SK-N-SH treated with all-trans-retinoic acid at 6 μM for 48 hours (cell line): ENCODE data around the gene PRUNE2.

Source experiments
- ATAC-seq: fragments of 200-7000 bp; cut with Tn5 transposase; 3 replicates; pipeline ENCODE4 v1.9.1; 2020; ENCODE audit warnings: mild to moderate bottlenecking, moderate library complexity
- ARNTL ChIP-seq: fragments of 450-650 bp; formaldehyde crosslinking; IDR thresholded peaks from 2 replicates; pipeline ENCODE4 v1.5.0; 2020; ENCODE audit warnings: low read depth, mild to moderate bottlenecking, moderate library complexity, borderline replicate concordance
- BACH2 ChIP-seq: fragments of 250-450 bp; sonication (Bioruptor Pico); IDR thresholded peaks from 2 replicates; pipeline ENCODE4 v1.9.0; 2021; ENCODE audit warnings: mild to moderate bottlenecking, borderline replicate concordance
- ESRRG ChIP-seq: fragments of 250-450 bp; sonication (Bioruptor Pico); IDR thresholded peaks from 2 replicates; pipeline ENCODE4 v1.6.1; 2021; ENCODE audit warnings: mild to moderate bottlenecking
- GLIS3 ChIP-seq: fragments of 250-450 bp; sonication (Bioruptor Pico); IDR thresholded peaks from 2 replicates; pipeline ENCODE4 v1.5.0; 2020; ENCODE audit warnings: mild to moderate bottlenecking, moderate library complexity
- ISL1 ChIP-seq: fragments of 250-450 bp; sonication (Bioruptor Pico); IDR thresholded peaks from 2 replicates; pipeline ENCODE4 v2.1.2; 2022; ENCODE audit warnings: mild to moderate bottlenecking, moderate library complexity
- OSR1 ChIP-seq: fragments of 250-450 bp; sonication (Bioruptor Pico); IDR thresholded peaks from 2 replicates; pipeline ENCODE4 v1.8.0; 2022; ENCODE audit warnings: moderate library complexity, mild to moderate bottlenecking, inconsistent platforms
- PPARA ChIP-seq: fragments of 250-450 bp; sonication (Bioruptor Pico); IDR thresholded peaks from 2 replicates; pipeline ENCODE4 v1.5.0; 2020; ENCODE audit warnings: mild to moderate bottlenecking, borderline replicate concordance
- SNAI2 ChIP-seq: fragments of 250-450 bp; sonication (Bioruptor Pico); IDR thresholded peaks from 2 replicates; pipeline ENCODE4 v1.5.0; 2020; ENCODE audit warnings: mild to moderate bottlenecking, moderate library complexity
- TCF4 ChIP-seq: fragments of 250-450 bp; sonication (Bioruptor Pico); IDR thresholded peaks from 2 replicates; pipeline ENCODE4 v1.8.0; 2021; ENCODE audit warnings: mild to moderate bottlenecking, moderate library complexity, borderline replicate concordance
- TOX ChIP-seq: fragments of 250-450 bp; sonication (Bioruptor Pico); IDR thresholded peaks from 2 replicates; pipeline ENCODE4 v1.8.0; 2021; ENCODE audit warnings: mild to moderate bottlenecking, moderate library complexity, borderline replicate concordance
- ZC3H10 ChIP-seq: fragments of 250-450 bp; sonication (Bioruptor Pico); IDR thresholded peaks from 2 replicates; pipeline ENCODE4 v1.5.1; 2021; ENCODE audit warnings: mild to moderate bottlenecking, moderate library complexity
- ZFP3 ChIP-seq: fragments of 250-450 bp; sonication (Bioruptor Pico); IDR thresholded peaks from 2 replicates; pipeline ENCODE4 v1.5.0; 2020; ENCODE audit warnings: mild to moderate bottlenecking, moderate library complexity
- ZFP30 ChIP-seq: fragments of 450-650 bp; formaldehyde crosslinking; IDR thresholded peaks from 2 replicates; pipeline ENCODE4 v1.5.0; 2022; ENCODE audit warnings: mild to moderate bottlenecking, moderate library complexity
- ZNF565 ChIP-seq: fragments of 450-650 bp; formaldehyde crosslinking; conservative IDR thresholded peaks from 2 replicates; pipeline ENCODE4 v1.5.0; 2020; ENCODE audit warnings: low read depth, mild to moderate bottlenecking, moderate library complexity
- ZNF70 ChIP-seq: fragments of 450-650 bp; formaldehyde crosslinking; IDR thresholded peaks from 2 replicates; pipeline ENCODE4 v1.5.0; 2020; ENCODE audit warnings: mild to moderate bottlenecking, moderate library complexity
- ZNF8 ChIP-seq: fragments of 450-650 bp; formaldehyde crosslinking; IDR thresholded peaks from 2 replicates; pipeline ENCODE4 v1.5.0; 2020; ENCODE audit warnings: mild to moderate bottlenecking, moderate library complexity
- TF ChIP-seq, protein P1 (sequence below): fragments of 250-450 bp; sonication (Bioruptor Pico); IDR thresholded peaks from 2 replicates; pipeline ENCODE4 v1.5.1; 2021; ENCODE audit warnings: mild to moderate bottlenecking, moderate library complexity
- TF ChIP-seq, protein P2 (sequence below): fragments of 250-450 bp; sonication (Bioruptor Pico); IDR thresholded peaks from 2 replicates; pipeline ENCODE4 v1.5.0; 2020; ENCODE audit warnings: mild to moderate bottlenecking, moderate library complexity
- TF ChIP-seq, protein P3 (sequence below): fragments of 250-450 bp; sonication (Bioruptor Pico); IDR thresholded peaks from 2 replicates; pipeline ENCODE4 v1.8.0; 2021; ENCODE audit warnings: low read depth, mild to moderate bottlenecking, moderate library complexity, borderline replicate concordance
- TF ChIP-seq, protein P4 (sequence below): fragments of 250-450 bp; sonication (Bioruptor Pico); IDR thresholded peaks from 2 replicates; pipeline ENCODE4 v1.5.1; 2020; ENCODE audit warnings: low read depth, mild to moderate bottlenecking, moderate library complexity
- TF ChIP-seq, protein P5 (sequence below): fragments of 250-450 bp; sonication (Bioruptor Pico); IDR thresholded peaks from 2 replicates; pipeline ENCODE4 v1.8.0; 2020; ENCODE audit warnings: mild to moderate bottlenecking, moderate library complexity, borderline replicate concordance

PRUNE2 gene

DNA sequence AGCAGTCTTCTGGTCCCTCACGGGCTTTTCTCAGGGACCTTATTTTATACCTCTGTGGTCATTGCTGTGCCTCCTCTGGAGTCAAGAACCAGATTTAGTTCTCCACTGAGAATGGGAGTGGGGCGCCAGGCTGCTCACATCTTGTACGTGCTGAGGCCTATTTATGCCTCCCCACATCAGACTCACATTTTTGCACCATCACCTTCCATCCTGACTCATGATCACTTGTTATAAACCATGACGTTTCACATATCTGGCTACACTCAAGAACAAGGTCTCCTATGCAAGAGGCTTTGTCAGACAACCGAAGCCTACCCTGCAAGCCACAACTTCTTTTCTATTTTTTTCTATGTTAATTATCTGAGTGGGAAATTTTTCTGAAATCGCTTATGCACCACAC is 10.7 kb downstream of the PRUNE2 start:
- no peak for ATAC-seq
- TF ChIP-seq, protein P1, sequence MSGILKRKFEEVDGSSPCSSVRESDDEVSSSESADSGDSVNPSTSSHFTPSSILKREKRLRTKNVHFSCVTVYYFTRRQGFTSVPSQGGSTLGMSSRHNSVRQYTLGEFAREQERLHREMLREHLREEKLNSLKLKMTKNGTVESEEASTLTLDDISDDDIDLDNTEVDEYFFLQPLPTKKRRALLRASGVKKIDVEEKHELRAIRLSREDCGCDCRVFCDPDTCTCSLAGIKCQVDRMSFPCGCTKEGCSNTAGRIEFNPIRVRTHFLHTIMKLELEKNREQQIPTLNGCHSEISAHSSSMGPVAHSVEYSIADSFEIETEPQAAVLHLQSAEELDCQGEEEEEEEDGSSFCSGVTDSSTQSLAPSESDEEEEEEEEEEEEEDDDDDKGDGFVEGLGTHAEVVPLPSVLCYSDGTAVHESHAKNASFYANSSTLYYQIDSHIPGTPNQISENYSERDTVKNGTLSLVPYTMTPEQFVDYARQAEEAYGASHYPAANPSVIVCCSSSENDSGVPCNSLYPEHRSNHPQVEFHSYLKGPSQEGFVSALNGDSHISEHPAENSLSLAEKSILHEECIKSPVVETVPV (CRISPR knock-in tag) = no peak
- TF ChIP-seq TCF4 (CRISPR knock-in tag) (no peak), ZNF565 (CRISPR knock-in tag) (no peak), ZFP3 (CRISPR knock-in tag) (no peak), ZC3H10 (no peak), ZFP30 (CRISPR knock-in tag) (no peak), PPARA (no peak), SNAI2 (CRISPR knock-in tag) (no peak), ARNTL (CRISPR knock-in tag) (no peak), ZNF8 (CRISPR knock-in tag) (no peak), OSR1 (CRISPR knock-in tag) (no peak), GLIS3 (CRISPR knock-in tag) (no peak), BACH2 (no peak), ZNF70 (CRISPR knock-in tag) (no peak), ISL1 (CRISPR knock-in tag) (no peak)
- TF ChIP-seq, protein P2, sequence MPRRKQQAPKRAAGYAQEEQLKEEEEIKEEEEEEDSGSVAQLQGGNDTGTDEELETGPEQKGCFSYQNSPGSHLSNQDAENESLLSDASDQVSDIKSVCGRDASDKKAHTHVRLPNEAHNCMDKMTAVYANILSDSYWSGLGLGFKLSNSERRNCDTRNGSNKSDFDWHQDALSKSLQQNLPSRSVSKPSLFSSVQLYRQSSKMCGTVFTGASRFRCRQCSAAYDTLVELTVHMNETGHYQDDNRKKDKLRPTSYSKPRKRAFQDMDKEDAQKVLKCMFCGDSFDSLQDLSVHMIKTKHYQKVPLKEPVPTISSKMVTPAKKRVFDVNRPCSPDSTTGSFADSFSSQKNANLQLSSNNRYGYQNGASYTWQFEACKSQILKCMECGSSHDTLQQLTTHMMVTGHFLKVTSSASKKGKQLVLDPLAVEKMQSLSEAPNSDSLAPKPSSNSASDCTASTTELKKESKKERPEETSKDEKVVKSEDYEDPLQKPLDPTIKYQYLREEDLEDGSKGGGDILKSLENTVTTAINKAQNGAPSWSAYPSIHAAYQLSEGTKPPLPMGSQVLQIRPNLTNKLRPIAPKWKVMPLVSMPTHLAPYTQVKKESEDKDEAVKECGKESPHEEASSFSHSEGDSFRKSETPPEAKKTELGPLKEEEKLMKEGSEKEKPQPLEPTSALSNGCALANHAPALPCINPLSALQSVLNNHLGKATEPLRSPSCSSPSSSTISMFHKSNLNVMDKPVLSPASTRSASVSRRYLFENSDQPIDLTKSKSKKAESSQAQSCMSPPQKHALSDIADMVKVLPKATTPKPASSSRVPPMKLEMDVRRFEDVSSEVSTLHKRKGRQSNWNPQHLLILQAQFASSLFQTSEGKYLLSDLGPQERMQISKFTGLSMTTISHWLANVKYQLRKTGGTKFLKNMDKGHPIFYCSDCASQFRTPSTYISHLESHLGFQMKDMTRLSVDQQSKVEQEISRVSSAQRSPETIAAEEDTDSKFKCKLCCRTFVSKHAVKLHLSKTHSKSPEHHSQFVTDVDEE (CRISPR knock-in tag) = no peak
- TF ChIP-seq, protein P3, sequence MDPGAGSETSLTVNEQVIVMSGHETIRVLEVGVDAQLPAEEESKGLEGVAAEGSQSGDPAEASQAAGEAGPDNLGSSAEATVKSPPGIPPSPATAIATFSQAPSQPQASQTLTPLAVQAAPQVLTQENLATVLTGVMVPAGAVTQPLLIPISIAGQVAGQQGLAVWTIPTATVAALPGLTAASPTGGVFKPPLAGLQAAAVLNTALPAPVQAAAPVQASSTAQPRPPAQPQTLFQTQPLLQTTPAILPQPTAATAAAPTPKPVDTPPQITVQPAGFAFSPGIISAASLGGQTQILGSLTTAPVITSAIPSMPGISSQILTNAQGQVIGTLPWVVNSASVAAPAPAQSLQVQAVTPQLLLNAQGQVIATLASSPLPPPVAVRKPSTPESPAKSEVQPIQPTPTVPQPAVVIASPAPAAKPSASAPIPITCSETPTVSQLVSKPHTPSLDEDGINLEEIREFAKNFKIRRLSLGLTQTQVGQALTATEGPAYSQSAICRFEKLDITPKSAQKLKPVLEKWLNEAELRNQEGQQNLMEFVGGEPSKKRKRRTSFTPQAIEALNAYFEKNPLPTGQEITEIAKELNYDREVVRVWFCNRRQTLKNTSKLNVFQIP (CRISPR knock-in tag) = no peak
- TF ChIP-seq, protein P4, sequence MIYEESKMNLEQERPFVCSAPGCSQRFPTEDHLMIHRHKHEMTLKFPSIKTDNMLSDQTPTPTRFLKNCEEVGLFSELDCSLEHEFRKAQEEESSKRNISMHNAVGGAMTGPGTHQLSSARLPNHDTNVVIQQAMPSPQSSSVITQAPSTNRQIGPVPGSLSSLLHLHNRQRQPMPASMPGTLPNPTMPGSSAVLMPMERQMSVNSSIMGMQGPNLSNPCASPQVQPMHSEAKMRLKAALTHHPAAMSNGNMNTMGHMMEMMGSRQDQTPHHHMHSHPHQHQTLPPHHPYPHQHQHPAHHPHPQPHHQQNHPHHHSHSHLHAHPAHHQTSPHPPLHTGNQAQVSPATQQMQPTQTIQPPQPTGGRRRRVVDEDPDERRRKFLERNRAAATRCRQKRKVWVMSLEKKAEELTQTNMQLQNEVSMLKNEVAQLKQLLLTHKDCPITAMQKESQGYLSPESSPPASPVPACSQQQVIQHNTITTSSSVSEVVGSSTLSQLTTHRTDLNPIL (CRISPR knock-in tag) = no peak
- TF ChIP-seq, protein P5, sequence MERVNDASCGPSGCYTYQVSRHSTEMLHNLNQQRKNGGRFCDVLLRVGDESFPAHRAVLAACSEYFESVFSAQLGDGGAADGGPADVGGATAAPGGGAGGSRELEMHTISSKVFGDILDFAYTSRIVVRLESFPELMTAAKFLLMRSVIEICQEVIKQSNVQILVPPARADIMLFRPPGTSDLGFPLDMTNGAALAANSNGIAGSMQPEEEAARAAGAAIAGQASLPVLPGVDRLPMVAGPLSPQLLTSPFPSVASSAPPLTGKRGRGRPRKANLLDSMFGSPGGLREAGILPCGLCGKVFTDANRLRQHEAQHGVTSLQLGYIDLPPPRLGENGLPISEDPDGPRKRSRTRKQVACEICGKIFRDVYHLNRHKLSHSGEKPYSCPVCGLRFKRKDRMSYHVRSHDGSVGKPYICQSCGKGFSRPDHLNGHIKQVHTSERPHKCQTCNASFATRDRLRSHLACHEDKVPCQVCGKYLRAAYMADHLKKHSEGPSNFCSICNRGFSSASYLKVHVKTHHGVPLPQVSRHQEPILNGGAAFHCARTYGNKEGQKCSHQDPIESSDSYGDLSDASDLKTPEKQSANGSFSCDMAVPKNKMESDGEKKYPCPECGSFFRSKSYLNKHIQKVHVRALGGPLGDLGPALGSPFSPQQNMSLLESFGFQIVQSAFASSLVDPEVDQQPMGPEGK (CRISPR knock-in tag) = no peak

DNA sequence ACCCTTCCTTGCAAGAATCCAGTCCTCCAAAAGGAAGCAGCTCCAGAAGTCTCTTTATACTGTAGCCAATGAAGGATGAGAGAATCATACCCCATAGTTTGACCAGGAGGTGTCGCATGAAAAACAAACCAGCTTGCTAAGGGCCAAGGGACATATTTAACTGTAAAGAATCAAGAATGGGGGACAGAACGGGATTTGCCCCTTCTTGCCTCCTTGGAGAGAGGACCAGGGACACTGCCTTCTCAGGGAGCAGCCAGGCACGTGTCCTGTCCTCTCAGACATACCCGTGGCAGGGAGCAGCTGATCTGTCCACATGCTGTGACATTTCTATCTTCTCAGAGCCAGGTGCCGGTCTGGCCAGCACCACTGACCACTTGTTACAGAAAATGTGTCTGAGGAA is 11.7 kb downstream of the PRUNE2 start:
- TF ChIP-seq TOX (no peak), PPARA (no peak), ARNTL (CRISPR knock-in tag) (no peak), ZNF8 (CRISPR knock-in tag) (no peak), ESRRG (CRISPR knock-in tag) (no peak), ZNF565 (CRISPR knock-in tag) (no peak), ISL1 (CRISPR knock-in tag) (no peak), TCF4 (CRISPR knock-in tag) (no peak), ZC3H10 (no peak), ZFP30 (CRISPR knock-in tag) (no peak)
- TF ChIP-seq, protein P4 (CRISPR knock-in tag) = no peak
- TF ChIP-seq, protein P3 (CRISPR knock-in tag) = no peak
- TF ChIP-seq, protein P5 (CRISPR knock-in tag) = no peak
- TF ChIP-seq, protein P1 (CRISPR knock-in tag) = no peak
- peak; percentile 69 for ATAC-seq
